Measurements from ENCODE around the gene PCSK7.
A peak's percentile ranks its signal among the peaks of the same experiment; 100 is the strongest.

The PCSK7 gene

GRCh38 chr11:117230999-117231841, 653 bp downstream of the PCSK7 start:
- DNase-seq: no peak

- no peak for DNase-seq
Measured at GRCh38 chr11:117230286-117230961, 1.4 kb downstream of the PCSK7 start.

- no peak for DNase-seq
Measured at GRCh38 chr11:117229931-117230285, 2.0 kb downstream of the PCSK7 start.

GRCh38 chr11:117229411-117229810, 2.5 kb downstream of the PCSK7 start:
- DNase-seq: no peak

- no peak for DNase-seq
Measured at GRCh38 chr11:117228091-117228490, 3.8 kb downstream of the PCSK7 start.

- peak; percentile 58 for DNase-seq
Measured at GRCh38 chr11:117226388-117227385, 5.2 kb downstream of the PCSK7 start.

GRCh38 chr11:117225553-117226170, 6.2 kb downstream of the PCSK7 start:
- DNase-seq: no peak

GRCh38 chr11:117223741-117224689, 7.9 kb downstream of the PCSK7 start:
- no peak for DNase-seq

GRCh38 chr11:117222991-117223740, 8.7 kb downstream of the PCSK7 start:
- DNase-seq: no peak

GRCh38 chr11:117221775-117222517, 9.9 kb downstream of the PCSK7 start:
- DNase-seq: no peak

GRCh38 chr11:117220999-117221774, 10.7 kb downstream of the PCSK7 start:
- DNase-seq: no peak

GRCh38 chr11:117220568-117220967, 11.3 kb downstream of the PCSK7 start:
- no peak for DNase-seq

- DNase-seq: no peak
Measured at GRCh38 chr11:117219995-117220394, 11.9 kb downstream of the PCSK7 start.

GRCh38 chr11:117219455-117219854, 12.4 kb downstream of the PCSK7 start:
- DNase-seq: no peak

- no peak for DNase-seq
Measured at GRCh38 chr11:117219001-117219400, 12.9 kb downstream of the PCSK7 start.

- DNase-seq: no peak
Measured at GRCh38 chr11:117218133-117218915, 13.5 kb downstream of the PCSK7 start.

- no peak for DNase-seq
Measured at GRCh38 chr11:117217141-117218084, 14.5 kb downstream of the PCSK7 start.
